Kidney (tissue), 14 donors: ENCODE data around the gene FBXO28. TPM values are rescaled to one million over a fixed set of nuclear protein-coding genes. Genes with fewer than 3 reads are reported as not detected.

Source experiments
- DNase-seq, 5 donors: peaks; one replicate each; pipeline ENCODE4 v3.0.0-alpha.2; 2013 to 2020
- FAIRE-seq: peaks from 2 replicates; lab custom pipeline; 2012; peaks lifted over from hg19 to GRCh38; lab: Jason Lieb, UNC
- H3K27ac ChIP-seq, 2 donors: one replicate each; pipeline ENCODE4 v1.7.0; 2013; ENCODE audit warnings: low read depth in 2 of 2, low read length in 2 of 2, inconsistent platforms in 1 of 2
- H3K27me3 ChIP-seq: one replicate; pipeline ENCODE4 v1.7.1; 2013; ENCODE audit warnings: low read length, inconsistent platforms; ENCODE audit not compliant: control insufficient read depth, insufficient read depth
- H3K36me3 ChIP-seq, 3 donors: one replicate each; pipeline versions ENCODE4 v1.7.0 to v1.7.1; 2013; ENCODE audit warnings: low read length in 3 of 3, control low read depth in 1 of 3, inconsistent platforms in 1 of 3; ENCODE audit not compliant: insufficient read depth in 3 of 3, control insufficient read depth in 2 of 3
- H3K4me1 ChIP-seq, 3 donors: one replicate each; pipeline versions ENCODE4 v1.7.0 to v1.7.1; 2013; ENCODE audit warnings: low read length in 3 of 3, inconsistent platforms in 1 of 3, low read depth in 1 of 3; ENCODE audit not compliant: control insufficient read depth in 2 of 3, insufficient read depth in 2 of 3
- H3K4me3 ChIP-seq, 3 donors: one replicate each; pipeline versions ENCODE4 v1.7.0 to v1.8.1; 2013; ENCODE audit warnings: low read length in 3 of 3, control low read depth in 1 of 3, inconsistent platforms in 1 of 3
- H3K9ac ChIP-seq, 3 donors: one replicate each; pipeline versions ENCODE4 v1.7.0 to v1.7.1; 2013; ENCODE audit warnings: low read length in 3 of 3, control low read depth in 1 of 3, inconsistent platforms in 1 of 3
- H3K9me3 ChIP-seq, 3 donors: one replicate each; pipeline versions ENCODE4 v1.7.0 to v1.7.1; 2013; ENCODE audit warnings: low read length in 3 of 3, control low read depth in 1 of 3, inconsistent platforms in 1 of 3; ENCODE audit not compliant: control insufficient read depth in 2 of 3, insufficient read depth in 1 of 3
- intact Hi-C: fragments of 100-400 bp; cut with DNase I; formaldehyde crosslinking; loops from one replicate; pipeline ENCODE4 v1.11.1; 2022
- polyA plus RNA-seq: library from polyadenylated mRNA; stranded (reverse); fragments of 350-450 nt; fragmentation: Illumina TruSeq; extraction: RNeasy Lipid Tissue Mini Kit (QIAGEN cat#74804); gene quantifications from one replicate; pipeline ENCODE4 v1.2.3, GENCODE V29; 2014; ENCODE audit warnings: low read depth, low replicate concordance; ENCODE audit not compliant: insufficient read depth
- total RNA-seq: library from RNA; stranded (reverse); fragmentation: NEBNext Ultra II Directional; extraction: Animal tissue kit (Norgen Biotek cat#: 25700); gene quantifications from one replicate; pipeline ENCODE4 v1.2.1, GENCODE V29; 2021
- TF ChIP-seq, protein P1 (sequence below): IDR thresholded peaks from 3 replicates; pipeline ENCODE4 v1.5.1; 2012; ENCODE audit warnings: mild to moderate bottlenecking, moderate library complexity, borderline replicate concordance; ENCODE audit not compliant: insufficient read depth; ENCODE audit errors: extremely low read depth
- donor health status: control.
- donor health status: control.
- donor health status: control.
- donor health status: control.
- donor health status: control.
- donor health status: DM: yes; HTN: yes; CAD: no.
- donor health status: Normal renal cell carcinoma (clear cell type).

Gene FBXO28
- total and polyA plus RNA-seq, 2 donors from 2014 or later, result 8.8 to 31.4 TPM

GRCh38 chr1:224127925-224128819, 14.3 kb downstream of the FBXO28 start:
- no peak overlapping the region for H3K9ac ChIP-seq
- intact Hi-C loops, result loop anchor here (10.0 kb wide), 1 partner anchor 197 kb away; no protein-coding TSS in a partner anchor
- H3K9me3 ChIP-seq, result no peaks in the 10 kb centered on the region
- peaks cover 13 to 29% (median 18%) of the 10 kb centered on the region in 3 donors for H3K36me3 ChIP-seq
- H3K4me3 ChIP-seq, result no peak overlapping the region
- H3K4me1 ChIP-seq, result no peaks in the 10 kb centered on the region
- no peaks in the 10 kb centered on the region for H3K27me3 ChIP-seq
- no peak overlapping the region for H3K27ac ChIP-seq
- FAIRE-seq (no peak), DNase-seq (no peak)
- TF ChIP-seq, protein P1, sequence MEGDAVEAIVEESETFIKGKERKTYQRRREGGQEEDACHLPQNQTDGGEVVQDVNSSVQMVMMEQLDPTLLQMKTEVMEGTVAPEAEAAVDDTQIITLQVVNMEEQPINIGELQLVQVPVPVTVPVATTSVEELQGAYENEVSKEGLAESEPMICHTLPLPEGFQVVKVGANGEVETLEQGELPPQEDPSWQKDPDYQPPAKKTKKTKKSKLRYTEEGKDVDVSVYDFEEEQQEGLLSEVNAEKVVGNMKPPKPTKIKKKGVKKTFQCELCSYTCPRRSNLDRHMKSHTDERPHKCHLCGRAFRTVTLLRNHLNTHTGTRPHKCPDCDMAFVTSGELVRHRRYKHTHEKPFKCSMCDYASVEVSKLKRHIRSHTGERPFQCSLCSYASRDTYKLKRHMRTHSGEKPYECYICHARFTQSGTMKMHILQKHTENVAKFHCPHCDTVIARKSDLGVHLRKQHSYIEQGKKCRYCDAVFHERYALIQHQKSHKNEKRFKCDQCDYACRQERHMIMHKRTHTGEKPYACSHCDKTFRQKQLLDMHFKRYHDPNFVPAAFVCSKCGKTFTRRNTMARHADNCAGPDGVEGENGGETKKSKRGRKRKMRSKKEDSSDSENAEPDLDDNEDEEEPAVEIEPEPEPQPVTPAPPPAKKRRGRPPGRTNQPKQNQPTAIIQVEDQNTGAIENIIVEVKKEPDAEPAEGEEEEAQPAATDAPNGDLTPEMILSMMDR, result no peak

DNA sequence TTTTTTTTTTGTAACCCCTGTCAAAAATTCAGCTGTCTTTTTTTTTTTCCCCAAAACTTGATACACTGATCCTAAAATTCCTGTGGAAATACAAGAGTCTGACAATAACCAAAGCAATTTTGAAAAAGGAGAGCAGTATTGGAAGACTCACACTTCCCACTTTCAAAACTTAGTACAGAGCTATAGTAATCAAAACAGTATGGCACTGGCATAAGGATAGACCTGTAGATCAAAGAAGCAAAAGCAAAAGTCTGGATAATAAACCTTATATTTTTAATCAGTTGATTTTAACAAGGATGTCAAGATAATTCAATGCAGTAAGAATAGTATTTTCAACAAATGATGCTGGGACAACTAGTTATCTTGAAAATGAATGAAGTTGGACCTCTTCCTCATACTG, 17.3 kb downstream of the FBXO28 start:
- intact Hi-C loops, result no loop called here
- Histone ChIP-seq H3K9me3 (no peaks in the 10 kb centered on the region), H3K27me3 (no peaks in the 10 kb centered on the region), H3K36me3 (peaks cover 13 to 29% (median 18%) of the 10 kb centered on the region in 3 donors), H3K4me1 (no peaks in the 10 kb centered on the region), H3K9ac (no peak overlapping the region), H3K4me3 (no peak overlapping the region), H3K27ac (no peak overlapping the region)
- FAIRE-seq (no peak), DNase-seq (no peak)
- TF ChIP-seq, protein P1, result no peak

- H3K27me3 ChIP-seq, result no peaks in the 10 kb centered on the region
- H3K27ac ChIP-seq, result no peak overlapping the region
- intact Hi-C loops, result no loop called here
- H3K9me3 ChIP-seq, result no peaks in the 10 kb centered on the region
- peaks cover 13 to 29% (median 18%) of the 10 kb centered on the region in 3 donors for H3K36me3 ChIP-seq
- DNase-seq (no peak), FAIRE-seq (no peak)
- H3K9ac ChIP-seq, result no peak overlapping the region
- TF ChIP-seq, protein P1, result no peak
- H3K4me1 ChIP-seq, result no peaks in the 10 kb centered on the region
- H3K4me3 ChIP-seq, result no peak overlapping the region
Observed at GRCh38 chr1:224132901-224133300, 19.0 kb downstream of the FBXO28 start.
